GM13977 (cell line): ENCODE results near the gene TBC1D22A.

Experiments
- DNase-seq: peaks from one replicate; pipeline ENCODE4 v3.0.0; 2012; ENCODE audit warnings: low spot score
- CTCF ChIP-seq: IDR thresholded peaks from 2 replicates; pipeline ENCODE4 v1.5.1; 2012; ENCODE audit warnings: mild to moderate bottlenecking, control low read depth; ENCODE audit not compliant: insufficient read depth; ENCODE audit errors: extremely low read depth, missing control alignments
- in situ Hi-C: fragments of 300-500 bp; cut with MboI; formaldehyde crosslinking; loops from one replicate; pipeline ENCODE4 v1.12.0; 2022; ENCODE audit warnings: low sequenced_read_pairs, low pct_unique_long_range_greater_than_20kb, mixed read lengths, inconsistent platforms; ENCODE audit not compliant: unreplicated experiment

The TBC1D22A gene

GRCh38 chr22:47086596-47087248 lies 324.3 kb downstream of the TBC1D22A start:
- in situ Hi-C loops: no loop called here
- DNase-seq: no peak
- TF ChIP-seq CTCF: no peak

- in situ Hi-C loops: no loop called here
- TF ChIP-seq CTCF: no peak
- no peak for DNase-seq
These were observed 326.2 kb downstream of the TBC1D22A start for GRCh38 chr22:47088480-47089158.

- no peak for DNase-seq
- in situ Hi-C loops: no loop called here
- no peak for TF ChIP-seq CTCF
These were observed 326.9 kb downstream of the TBC1D22A start for GRCh38 chr22:47089374-47089773.

GRCh38 chr22:47089796-47090460 lies 327.5 kb downstream of the TBC1D22A start:
- in situ Hi-C loops: no loop called here
- TF ChIP-seq CTCF: no peak
- DNase-seq: no peak

- DNase-seq: no peak
- no peak for TF ChIP-seq CTCF
- in situ Hi-C loops: no loop called here
These were observed 328.3 kb downstream of the TBC1D22A start for GRCh38 chr22:47090591-47091245.

- in situ Hi-C loops: no loop called here
- TF ChIP-seq CTCF: no peak
- no peak for DNase-seq
These were observed 328.8 kb downstream of the TBC1D22A start for GRCh38 chr22:47091246-47091651.
